ENCODE results near the gene EPAS1. TPM values are rescaled to one million over a fixed set of nuclear protein-coding genes. Genes with fewer than 3 reads are reported as not detected.

The EPAS1 gene
- total RNA-seq, 2 experiments from 2014 or later = 4.2 to 5.4 TPM

DNA sequence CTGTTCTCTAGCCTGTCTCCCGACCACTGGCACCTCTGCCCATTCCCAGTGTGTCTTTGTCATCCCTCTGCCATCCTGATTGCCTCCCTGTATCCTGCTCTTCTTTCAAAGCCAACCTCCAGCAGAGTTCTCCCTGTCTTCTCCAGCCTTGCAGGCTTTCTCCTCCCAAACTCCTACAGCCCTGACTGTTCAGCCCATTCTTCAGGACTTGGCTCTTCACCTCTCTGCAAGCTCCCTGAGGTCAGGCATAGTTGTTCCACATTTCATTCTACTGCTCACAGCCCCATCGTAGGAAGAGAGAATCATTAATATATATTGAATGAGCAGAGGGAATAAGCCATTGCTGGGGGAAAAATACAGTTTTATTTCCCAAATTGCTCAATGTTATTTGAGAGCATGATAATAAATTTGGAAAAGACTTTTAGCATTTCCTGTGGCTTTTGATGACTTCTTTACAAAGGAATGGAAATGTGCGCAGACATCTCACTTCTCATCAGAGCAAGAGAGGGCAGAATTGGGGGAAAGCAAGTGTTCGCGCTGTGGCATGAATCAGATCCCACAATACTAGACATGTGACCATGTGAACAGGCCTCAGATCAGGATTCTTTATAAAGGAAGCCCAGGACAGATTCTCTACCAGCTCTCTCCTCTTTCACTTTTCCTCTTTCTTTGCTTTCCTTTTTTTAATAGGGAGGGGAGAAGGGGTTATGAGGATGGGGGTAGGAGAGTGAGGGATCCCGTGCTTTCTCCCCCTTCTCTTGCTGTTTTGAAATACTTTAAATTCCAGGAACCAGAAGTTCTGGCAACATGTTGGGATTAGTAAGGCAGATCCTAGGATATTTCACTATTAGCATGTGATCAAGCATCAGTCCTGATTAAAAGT is 37.4 kb downstream of the EPAS1 start:
- ChIA-PET POLR2A (interaction anchor here (0.8 to 1.1 kb wide), 2 partner anchors 37 to 1030 kb away, joined by 3 read pairs; partner anchors contain the start of gene EPAS1), CTCF (no interaction called here)
- Mint-ChIP-seq H3K9me3 (no peaks in the 10 kb centered on the region), H3K4me1 (ENCODE audit: low read depth) (peaks cover 27% of the 10 kb centered on the region), H3K36me3 (ENCODE audit: low read depth) (no peaks in the 10 kb centered on the region), H3K27me3 (no peaks in the 10 kb centered on the region), H3K27ac (no peak overlapping the region), H3K4me3 (no peak overlapping the region)
- DNase-seq (no peak), ATAC-seq (ENCODE audit: poor library complexity) (no peak)
- Histone ChIP-seq H3K9me3 (ENCODE audit: control insufficient read depth in 1 of 2, insufficient read depth in 1 of 2, low read length in 2 of 2) (no peaks in the 10 kb centered on the region), H3K27me3 (ENCODE audit: control insufficient read depth in 1 of 2, insufficient read depth in 2 of 2, low read length in 2 of 2) (no peaks in the 10 kb centered on the region), H3K36me3 (ENCODE audit: insufficient read depth, low read length) (no peaks in the 10 kb centered on the region), H3K27ac (ENCODE audit: low read depth in 1 of 2, low read length in 2 of 2) (no peak overlapping the region), H3K4me1 (ENCODE audit: insufficient read depth, low read length) (peaks cover 13% of the 10 kb centered on the region), H3K4me3 (ENCODE audit: low read length) (no peak overlapping the region)
- TF ChIP-seq, protein P1, sequence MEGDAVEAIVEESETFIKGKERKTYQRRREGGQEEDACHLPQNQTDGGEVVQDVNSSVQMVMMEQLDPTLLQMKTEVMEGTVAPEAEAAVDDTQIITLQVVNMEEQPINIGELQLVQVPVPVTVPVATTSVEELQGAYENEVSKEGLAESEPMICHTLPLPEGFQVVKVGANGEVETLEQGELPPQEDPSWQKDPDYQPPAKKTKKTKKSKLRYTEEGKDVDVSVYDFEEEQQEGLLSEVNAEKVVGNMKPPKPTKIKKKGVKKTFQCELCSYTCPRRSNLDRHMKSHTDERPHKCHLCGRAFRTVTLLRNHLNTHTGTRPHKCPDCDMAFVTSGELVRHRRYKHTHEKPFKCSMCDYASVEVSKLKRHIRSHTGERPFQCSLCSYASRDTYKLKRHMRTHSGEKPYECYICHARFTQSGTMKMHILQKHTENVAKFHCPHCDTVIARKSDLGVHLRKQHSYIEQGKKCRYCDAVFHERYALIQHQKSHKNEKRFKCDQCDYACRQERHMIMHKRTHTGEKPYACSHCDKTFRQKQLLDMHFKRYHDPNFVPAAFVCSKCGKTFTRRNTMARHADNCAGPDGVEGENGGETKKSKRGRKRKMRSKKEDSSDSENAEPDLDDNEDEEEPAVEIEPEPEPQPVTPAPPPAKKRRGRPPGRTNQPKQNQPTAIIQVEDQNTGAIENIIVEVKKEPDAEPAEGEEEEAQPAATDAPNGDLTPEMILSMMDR (IDR thresholded peaks at IDR 0.05) = no peak
- intact Hi-C loops (cut with DNase I, micrococcal nuclease) = loop anchor here in 1 of 2 experiments (2.0 kb wide), 1 partner anchor 128 kb away; no protein-coding TSS in a partner anchor

DNA sequence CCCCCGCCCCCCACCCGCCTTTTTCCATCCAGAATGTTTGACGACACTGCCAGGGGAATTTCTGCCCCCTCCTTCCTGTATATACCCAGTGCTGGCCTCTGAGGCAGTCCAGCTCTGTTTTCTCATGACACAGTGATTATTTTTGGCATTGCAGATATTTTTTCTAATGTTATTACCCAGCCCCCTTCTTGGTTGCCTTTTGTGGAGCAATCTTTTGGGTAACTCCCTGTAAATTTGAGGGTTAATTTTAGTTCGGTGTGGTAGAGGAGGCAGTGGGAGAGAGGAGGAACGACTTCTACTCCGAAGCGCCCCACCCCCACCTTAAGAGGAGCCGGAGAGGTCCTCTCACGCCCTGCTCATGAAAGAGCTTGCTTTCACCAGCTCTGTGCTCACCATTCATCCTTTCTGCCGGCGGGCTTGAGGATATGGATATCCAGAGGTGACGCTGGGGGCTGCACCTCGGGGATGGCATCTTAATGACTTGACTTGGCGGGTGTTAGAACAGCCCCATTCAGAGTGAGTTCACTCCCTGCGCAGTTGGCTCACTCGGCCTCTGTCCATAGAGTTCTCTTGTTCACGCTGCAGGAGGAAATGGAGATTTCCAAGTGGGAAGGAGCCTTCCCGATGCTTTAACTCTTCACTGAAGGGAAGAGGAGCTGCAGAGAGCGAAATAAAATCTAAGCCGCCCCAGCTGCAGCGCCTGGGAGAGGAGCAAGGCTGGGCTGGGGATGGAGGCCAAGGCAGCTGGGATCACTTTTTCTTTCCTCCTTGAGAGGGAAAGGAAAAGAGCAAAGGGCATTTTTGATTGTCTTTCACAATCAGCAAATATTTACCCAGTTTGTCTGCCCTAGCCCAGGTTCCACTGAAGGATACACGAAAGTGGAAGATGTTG is 38.4 kb downstream of the EPAS1 start:
- H3K27me3 Mint-ChIP-seq = no peaks in the 10 kb centered on the region
- no peak overlapping the region for H3K27ac ChIP-seq (ENCODE audit: low read depth in 1 of 2, low read length in 2 of 2)
- H3K4me3 ChIP-seq (ENCODE audit: low read length) = no peak overlapping the region
- ChIA-PET CTCF (no interaction called here), POLR2A (no interaction called here)
- DNase-seq (no peak), ATAC-seq (ENCODE audit: poor library complexity) (no peak)
- H3K9me3 ChIP-seq (ENCODE audit: control insufficient read depth in 1 of 2, insufficient read depth in 1 of 2, low read length in 2 of 2) = no peaks in the 10 kb centered on the region
- H3K4me1 Mint-ChIP-seq (ENCODE audit: low read depth) = peaks cover 27% of the 10 kb centered on the region
- no peaks in the 10 kb centered on the region for H3K36me3 Mint-ChIP-seq (ENCODE audit: low read depth)
- TF ChIP-seq, protein P1 (IDR thresholded peaks at IDR 0.05) = no peak
- peaks cover 13% of the 10 kb centered on the region for H3K4me1 ChIP-seq (ENCODE audit: insufficient read depth, low read length)
- no peak overlapping the region for H3K4me3 Mint-ChIP-seq
- H3K36me3 ChIP-seq (ENCODE audit: insufficient read depth, low read length) = no peaks in the 10 kb centered on the region
- H3K27ac Mint-ChIP-seq = no peak overlapping the region
- H3K27me3 ChIP-seq (ENCODE audit: control insufficient read depth in 1 of 2, insufficient read depth in 2 of 2, low read length in 2 of 2) = no peaks in the 10 kb centered on the region
- no peaks in the 10 kb centered on the region for H3K9me3 Mint-ChIP-seq
- intact Hi-C loops (cut with DNase I, micrococcal nuclease) = loop anchor here in 1 of 2 experiments (2.0 kb wide), 1 partner anchor 127 kb away; no protein-coding TSS in a partner anchor

DNA sequence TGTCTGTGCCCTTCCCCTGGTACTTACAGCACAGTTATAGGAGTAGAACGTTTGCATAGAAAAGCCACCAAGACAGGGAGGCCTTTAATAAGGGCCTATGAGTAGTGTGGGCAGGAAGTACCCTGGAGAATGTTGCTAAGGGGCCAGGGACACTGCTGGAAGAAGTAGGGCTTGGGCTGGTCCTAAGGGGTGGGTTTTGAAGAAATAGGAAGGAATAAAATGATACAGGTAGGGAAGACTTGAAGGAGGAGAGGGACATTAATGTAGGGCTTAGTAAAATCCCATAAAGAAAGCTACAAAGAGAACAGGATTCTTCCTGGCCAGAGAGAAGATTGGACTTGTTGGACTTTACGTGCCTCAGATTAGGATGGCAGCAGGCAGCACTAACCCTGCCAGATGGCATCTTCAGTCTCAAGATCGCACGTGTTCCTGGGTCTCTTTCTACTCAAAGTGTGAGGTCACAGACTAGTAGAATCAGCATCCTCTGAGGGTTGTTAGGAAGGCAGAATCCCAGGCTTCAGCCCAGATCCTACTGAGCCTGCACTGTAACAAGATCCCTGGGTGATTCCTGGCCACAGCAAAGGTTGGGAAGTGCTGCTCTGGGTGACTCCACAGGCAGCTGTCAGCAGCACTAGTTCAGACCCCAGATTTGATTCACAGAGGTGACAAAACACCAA is 39.2 kb downstream of the EPAS1 start:
- CTCF ChIA-PET = no interaction called here

More for the DNA sequence above, 39.2 kb downstream of the EPAS1 start:
- DNase-seq (no peak), ATAC-seq (ENCODE audit: poor library complexity) (no peak)
- Histone ChIP-seq H3K4me1 (ENCODE audit: insufficient read depth, low read length) (peaks cover 13% of the 10 kb centered on the region), H3K4me3 (ENCODE audit: low read length) (no peak overlapping the region), H3K36me3 (ENCODE audit: insufficient read depth, low read length) (no peaks in the 10 kb centered on the region), H3K27me3 (ENCODE audit: control insufficient read depth in 1 of 2, insufficient read depth in 2 of 2, low read length in 2 of 2) (no peaks in the 10 kb centered on the region), H3K9me3 (ENCODE audit: control insufficient read depth in 1 of 2, insufficient read depth in 1 of 2, low read length in 2 of 2) (no peaks in the 10 kb centered on the region), H3K27ac (ENCODE audit: low read depth in 1 of 2, low read length in 2 of 2) (no peak overlapping the region)
- TF ChIP-seq, protein P1 (IDR thresholded peaks at IDR 0.05) = no peak
- Mint-ChIP-seq H3K4me3 (no peak overlapping the region), H3K9me3 (no peaks in the 10 kb centered on the region), H3K36me3 (ENCODE audit: low read depth) (no peaks in the 10 kb centered on the region), H3K27ac (no peak overlapping the region), H3K27me3 (no peaks in the 10 kb centered on the region), H3K4me1 (ENCODE audit: low read depth) (peaks cover 27% of the 10 kb centered on the region)
- intact Hi-C loops (cut with DNase I, micrococcal nuclease) = no loop called here
- POLR2A ChIA-PET = no interaction called here

Data from CD4-positive, alpha-beta T cell (primary cell).